ENCODE results near the gene FRMD5. TPM values are rescaled to one million over a fixed set of nuclear protein-coding genes. Genes with fewer than 3 reads are reported as not detected.
"Not testable (repeated sequence)": the region's sequence is repeated elsewhere in the genome, so short reads cannot be mapped to it uniquely, and the experiment has no call there.

FRMD5 gene
- total RNA-seq, 4 donors from 2014 or later = 0.15 to 2.5 (median 0.29) TPM

- no peak for TF ChIP-seq CTCF (IDR thresholded peaks at IDR 0.05)
- no peak for TF ChIP-seq POLR2A (IDR thresholded peaks at IDR 0.05)
- H3K4me3 ChIP-seq (ENCODE audit: low read depth, poor library complexity, severe bottlenecking) = no peak overlapping the region
- WGBS, 2 donors = 94 to 97% methylated on average over 11 of the region's 11 CpGs
- intact Hi-C loops (cut with DNase I; ENCODE audit: low total_unique reads) = no loop called here
- DNase-seq (ENCODE audit: low spot score in 2 of 2) = peak in 1 of 2 donors; percentile 53
Measured at GRCh38 chr15:43826029-43826507, 369.0 kb downstream of the FRMD5 start.

GRCh38 chr15:43825305-43825704 is 369.8 kb downstream of the FRMD5 start:
- not testable (repeated sequence) for H3K4me3 ChIP-seq (ENCODE audit: low read depth, poor library complexity, severe bottlenecking)
- WGBS, 2 donors = 89 to 92% methylated on average over 11 of the region's 11 CpGs

GRCh38 chr15:43824302-43825246 is 370.5 kb downstream of the FRMD5 start, which contains the start of gene MFAP1:
TSS of gene MFAP1 (minus strand) at chr15:43824690. CDS start at chr15:43824569, 121 bp downstream.
- peak within 1 kb of the TSS; percentile 63 for H3K4me3 ChIP-seq (ENCODE audit: low read depth, poor library complexity, severe bottlenecking)
- intact Hi-C loops (cut with DNase I; ENCODE audit: low total_unique reads) = no loop called here
- WGBS, 2 donors = 8% methylated on average over 46 of the region's 46 CpGs
- DNase-seq (ENCODE audit: low spot score in 2 of 2) = peak; percentile 96 to 98
- TF ChIP-seq CTCF (IDR thresholded peaks at IDR 0.05) (no peak), POLR2A (IDR thresholded peaks at IDR 0.05) (peak in 1 of 2 donors; percentile 56)

More at GRCh38 chr15:43825305-43825704, 369.8 kb downstream of the FRMD5 start:
- DNase-seq (ENCODE audit: low spot score in 2 of 2) = peak in 1 of 2 donors; percentile 50
- intact Hi-C loops (cut with DNase I; ENCODE audit: low total_unique reads) = not testable (repeated sequence)

GRCh38 chr15:43821505-43821904 is 373.6 kb downstream of the FRMD5 start:
- no peak overlapping the region for H3K4me3 ChIP-seq (ENCODE audit: low read depth, poor library complexity, severe bottlenecking)
- TF ChIP-seq CTCF (IDR thresholded peaks at IDR 0.05) (no peak), POLR2A (IDR thresholded peaks at IDR 0.05) (no peak)
- WGBS, 2 donors = 76 to 81% methylated on average over 3 of the region's 3 CpGs
- DNase-seq (ENCODE audit: low spot score in 2 of 2) = no peak
- intact Hi-C loops (cut with DNase I; ENCODE audit: low total_unique reads) = no loop called here

Other genes with a start within 250 kb of the FRMD5 start
- 10 to 100 TPM; 25.8 to 41.5 (median 36.6) TPM for gene GOLM2, start 93.4 kb upstream of the FRMD5 start, total RNA-seq
- gene CTDSPL2, start 232.4 kb upstream of the FRMD5 start, total RNA-seq = 10 to 100 TPM; 26.5 to 54.2 (median 45.9) TPM

Measured in lower leg skin (tissue), 4 donors.